HG03571 (cell line): ENCODE results near the gene SORT1.
"Not testable (repeated sequence)": the region's sequence is repeated elsewhere in the genome, so short reads cannot be mapped to it uniquely, and the experiment has no call there.

Experiments
- ATAC-seq: cut with Tn5 transposase; IDR thresholded peaks from one replicate; pipeline ENCODE4 v1.9.1; 2021; ENCODE audit not compliant: unreplicated experiment

SORT1 gene

DNA sequence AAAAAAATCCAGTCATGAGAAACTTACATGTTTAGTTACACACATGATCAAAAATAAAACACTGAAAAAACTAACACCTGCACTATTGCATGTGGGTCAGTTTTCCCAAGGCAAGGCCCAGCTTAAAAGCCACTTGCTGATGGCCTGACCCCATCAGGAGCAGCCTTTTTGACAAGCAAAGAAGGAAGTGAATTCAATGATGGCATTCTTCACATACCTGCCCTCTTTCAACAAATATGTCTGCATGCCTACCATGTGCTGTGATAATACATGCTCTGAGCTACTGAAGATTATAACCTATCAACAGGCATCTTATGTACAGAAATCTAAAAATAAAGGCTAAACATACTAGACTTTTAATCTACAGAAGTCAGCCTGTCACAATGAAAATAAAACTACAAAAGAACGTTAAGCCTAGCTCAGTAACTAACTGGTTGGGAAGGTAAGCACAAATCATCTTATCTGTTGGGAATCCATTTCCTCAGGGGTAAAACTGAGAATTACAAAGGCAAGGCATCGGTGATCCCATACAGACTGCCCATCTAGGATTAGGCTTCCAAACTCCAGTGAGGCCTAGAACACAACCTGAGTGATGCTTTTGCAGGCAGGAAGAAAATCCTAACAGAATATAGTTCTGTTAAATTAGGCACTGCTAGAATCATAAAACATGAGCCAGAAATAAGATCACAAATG is 14.5 kb downstream of the SORT1 start:
- no peak for ATAC-seq

DNA sequence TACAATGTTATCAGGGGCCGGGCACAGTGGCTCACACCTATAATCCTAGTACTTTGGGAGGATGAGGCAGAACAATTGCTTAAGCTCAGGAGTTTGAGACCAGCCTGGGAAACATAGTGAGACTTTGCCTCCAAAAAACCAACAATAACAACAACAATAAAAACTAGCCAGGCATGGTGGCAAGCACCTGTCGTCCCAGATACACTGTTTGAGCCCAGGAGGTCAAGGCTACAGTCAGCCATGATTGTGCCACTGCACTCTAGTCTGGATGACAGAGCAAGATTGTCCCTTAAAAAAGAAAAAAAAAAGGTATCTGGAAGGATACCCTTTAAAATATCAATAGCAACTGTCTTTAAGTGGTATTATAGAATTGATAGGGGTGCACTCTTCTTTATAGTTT is 16.1 kb downstream of the SORT1 start:
- ATAC-seq, result no peak

DNA sequence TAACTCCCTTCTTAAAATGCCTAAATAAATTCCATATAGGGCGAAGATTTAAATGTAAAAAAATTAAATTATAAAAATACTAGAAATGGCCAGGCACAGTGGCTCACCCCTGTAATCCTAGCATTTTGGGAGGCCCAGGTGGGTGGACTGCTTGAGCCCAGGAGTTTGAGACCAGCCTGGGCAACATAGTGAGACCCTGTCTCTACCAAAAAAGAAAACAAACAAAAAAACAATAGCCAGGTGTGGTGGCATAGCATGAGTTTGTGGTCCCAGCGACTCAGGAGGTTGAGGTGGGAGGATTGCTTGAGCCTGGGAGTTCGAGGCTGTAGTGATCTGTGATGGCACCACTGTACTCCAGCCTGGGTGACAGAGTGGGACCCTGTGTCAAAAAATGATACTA is 17.8 kb downstream of the SORT1 start:
- ATAC-seq, result no peak

DNA sequence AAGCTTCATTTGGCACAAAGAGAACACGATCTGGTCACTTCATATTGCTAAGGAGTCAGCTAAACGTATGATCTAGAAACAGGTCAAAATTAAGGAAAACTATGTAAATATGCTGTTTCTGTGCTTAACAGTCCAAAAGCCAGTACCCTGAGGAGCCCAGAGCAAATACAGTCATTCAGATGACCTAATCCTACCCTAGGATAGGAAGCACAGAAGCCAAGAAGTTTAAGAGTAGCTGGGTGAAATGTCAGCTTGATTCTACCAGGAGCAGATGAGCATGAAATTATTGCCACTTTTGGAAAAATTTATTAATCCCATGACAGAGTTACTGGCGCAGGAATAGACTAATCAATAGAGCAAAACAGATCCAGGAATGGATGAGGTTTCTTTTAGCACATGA is 18.3 kb downstream of the SORT1 start:
- ATAC-seq, result no peak

DNA sequence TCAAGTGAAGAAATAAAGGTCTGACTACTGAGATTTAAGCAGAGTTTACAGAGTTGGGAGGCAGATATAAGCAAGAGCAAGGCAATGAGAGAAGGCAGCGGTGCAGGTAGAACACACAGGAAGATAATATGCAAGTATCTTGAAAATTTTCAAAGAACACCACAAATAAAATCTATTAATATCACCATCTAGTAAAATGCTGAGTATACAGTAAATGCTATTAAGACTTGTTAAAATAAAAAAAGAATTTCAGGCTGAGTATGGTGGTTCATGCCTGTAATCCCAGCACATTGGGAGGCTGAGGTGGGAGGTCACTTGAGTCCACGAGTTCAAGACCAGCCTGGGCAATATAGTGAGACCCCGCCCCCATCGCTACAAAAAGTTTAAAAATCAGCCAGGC is 20.0 kb downstream of the SORT1 start:
- no peak for ATAC-seq

DNA sequence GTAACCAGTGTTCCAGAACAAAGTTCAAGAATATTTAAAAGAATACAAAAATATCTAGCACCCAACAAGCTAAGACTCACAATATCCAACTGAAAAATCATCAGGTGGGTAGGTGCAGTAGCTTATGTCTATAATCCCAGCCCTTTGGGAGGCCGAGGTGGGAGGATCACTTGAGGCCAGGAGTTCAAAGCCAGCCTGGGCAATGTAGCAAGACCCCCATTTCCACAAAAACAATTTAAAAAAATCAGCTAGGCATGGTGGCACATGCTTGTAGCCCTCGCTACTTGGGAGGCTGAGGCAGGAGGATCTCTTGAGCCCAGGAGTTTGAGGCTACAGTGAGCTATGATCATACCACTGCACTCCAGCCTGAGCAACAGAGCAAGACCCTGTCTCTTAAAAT is 24.0 kb downstream of the SORT1 start:
- not testable (repeated sequence) for ATAC-seq

DNA sequence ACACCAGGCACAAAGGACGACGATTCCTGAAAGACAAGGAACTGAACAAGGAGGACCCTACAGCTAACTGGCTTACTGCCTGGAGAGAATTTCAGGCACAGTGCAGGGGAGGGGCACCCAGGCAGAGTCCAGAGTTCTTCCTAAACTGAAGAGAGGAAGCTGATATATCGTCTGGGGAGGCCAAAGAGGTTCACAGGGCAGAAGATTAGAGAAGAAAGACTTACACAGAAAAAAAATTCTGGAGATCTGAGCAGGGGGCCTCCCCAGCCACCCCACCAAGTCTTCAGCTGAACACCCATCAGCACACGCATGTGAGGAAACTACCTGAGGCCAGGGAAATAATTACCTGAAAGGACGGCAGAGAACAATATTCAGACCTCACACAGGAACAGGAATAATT is 24.6 kb downstream of the SORT1 start:
- ATAC-seq, result no peak

DNA sequence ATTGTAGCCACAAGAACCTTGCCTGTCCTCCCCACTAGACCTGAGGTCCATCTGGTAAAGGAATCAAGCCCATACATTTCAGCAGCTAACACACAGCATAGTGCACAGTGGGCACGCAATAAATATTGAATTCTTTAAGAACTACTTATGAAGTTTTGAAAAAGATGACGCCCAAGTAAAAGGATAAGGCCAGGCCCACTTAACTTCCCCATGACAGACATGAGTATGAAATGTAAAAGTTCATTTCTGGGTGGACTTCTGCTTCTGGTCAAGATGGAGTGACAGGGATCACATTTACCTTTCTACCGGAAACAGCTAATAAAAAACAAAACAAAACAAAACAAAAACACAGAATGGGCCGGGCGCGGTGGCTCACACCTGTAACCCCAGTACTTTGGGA is 25.4 kb downstream of the SORT1 start:
- ATAC-seq, result no peak

DNA sequence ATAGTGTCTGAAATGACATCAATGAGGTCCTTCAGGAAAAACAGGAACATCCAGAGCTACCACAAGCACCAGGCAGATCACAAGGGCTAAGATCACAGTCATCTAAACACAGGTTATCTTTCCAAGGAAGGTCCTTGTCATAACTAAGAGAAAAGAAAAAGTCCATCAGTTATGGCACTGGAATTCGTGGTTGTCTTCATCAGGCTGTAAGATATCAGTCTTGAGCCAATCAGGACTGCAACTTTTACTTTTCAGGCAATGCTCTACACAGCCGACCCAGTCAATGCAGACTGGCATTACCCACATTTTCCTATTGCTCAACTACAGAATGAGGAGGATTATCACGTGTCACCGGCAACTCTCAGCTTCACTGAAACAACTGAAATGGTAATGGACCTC is 26.4 kb downstream of the SORT1 start:
- no peak for ATAC-seq

DNA sequence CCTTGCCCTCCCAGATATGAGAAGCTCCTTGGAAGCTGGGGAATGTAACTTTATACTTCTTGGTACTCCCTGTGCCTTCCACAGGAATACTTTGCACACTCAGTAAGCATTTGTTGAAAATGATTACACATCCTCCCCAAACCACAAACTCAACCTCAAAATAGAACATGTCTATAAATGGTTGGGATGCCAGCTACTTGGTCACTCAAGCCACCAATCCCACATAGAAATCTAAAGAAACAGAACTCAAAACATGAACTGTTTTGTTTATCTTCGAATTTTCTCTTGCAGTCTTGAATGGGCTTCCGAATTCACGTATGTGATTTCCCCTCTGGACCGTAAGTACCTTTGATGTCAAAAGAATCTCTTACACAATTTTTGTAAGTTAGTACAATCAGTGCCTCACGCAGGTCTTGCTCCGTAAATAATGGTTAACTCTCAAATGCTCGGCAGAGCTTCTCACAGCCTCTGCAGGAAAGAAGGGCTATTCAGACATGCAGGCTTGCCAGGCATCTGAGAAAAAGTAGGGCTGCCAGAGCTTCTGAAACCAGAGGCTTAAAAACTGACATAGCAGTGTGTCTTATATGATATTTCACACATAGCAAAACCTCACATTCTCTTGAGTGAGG is 26.9 kb downstream of the SORT1 start:
- ATAC-seq, result no peak

DNA sequence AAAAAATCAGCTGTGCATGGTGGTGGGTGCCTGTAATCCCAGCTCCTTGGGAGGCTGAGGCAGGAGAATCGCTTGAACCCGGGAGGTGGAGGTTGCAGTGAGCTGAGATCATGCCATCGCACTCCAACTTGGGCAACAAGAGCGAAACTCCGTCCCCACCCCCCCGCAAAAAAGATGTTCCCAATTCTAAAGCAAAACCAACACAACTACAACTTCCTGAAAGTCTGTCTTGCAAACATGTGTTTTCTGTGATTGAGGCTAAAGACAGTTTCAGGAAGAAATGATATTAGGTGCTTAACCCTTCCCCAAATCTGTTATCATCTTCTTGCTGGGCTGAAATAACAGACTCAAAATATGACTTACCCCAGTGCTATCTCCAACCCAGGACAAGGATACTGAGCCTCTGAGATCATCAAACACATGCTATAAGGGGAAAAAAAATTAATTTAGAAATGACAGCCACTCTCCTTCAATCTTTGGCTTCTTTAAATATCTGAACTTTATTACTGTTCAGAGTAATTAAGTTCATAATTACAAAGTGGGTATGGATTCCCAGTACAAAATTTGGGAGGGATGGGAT is 28.5 kb downstream of the SORT1 start:
- no peak for ATAC-seq

DNA sequence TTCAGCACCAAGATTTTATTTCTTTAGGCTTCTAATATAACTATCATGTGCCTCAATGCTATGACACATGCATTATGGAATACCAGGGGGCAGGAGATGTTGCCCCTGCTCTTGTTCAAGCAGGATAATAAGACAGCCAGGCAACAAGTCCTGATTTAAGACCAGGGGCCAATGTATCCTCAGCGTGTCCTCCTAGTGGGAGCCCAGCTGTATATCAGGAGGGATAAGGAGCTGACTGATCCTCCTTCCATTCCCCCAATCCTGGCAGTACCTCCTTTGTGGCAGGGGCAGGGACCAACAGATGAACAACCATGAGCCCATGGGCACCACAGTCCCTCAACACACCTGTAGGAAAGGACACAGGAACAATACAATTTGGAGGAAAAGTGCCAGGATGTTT is 29.3 kb downstream of the SORT1 start:
- ATAC-seq, result no peak

DNA sequence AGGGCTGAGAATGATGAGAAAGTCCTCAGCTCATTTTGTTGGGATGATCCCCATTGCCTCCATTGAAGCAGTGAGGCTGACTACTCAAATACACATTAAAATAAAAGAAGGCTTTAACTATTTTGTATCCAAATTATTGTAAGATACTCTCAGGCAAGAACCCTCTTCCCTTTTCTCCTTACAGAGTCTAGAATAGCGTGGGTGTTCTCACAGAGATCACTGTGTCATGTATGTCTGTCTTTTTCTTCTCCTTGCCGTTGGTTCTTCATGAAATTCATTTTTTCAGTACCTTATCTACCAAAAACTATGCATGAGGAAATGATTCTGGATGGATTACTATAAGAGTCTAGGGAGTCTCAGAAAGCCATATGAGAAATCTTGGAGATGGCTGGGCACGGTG is 30.1 kb downstream of the SORT1 start:
- no peak for ATAC-seq

DNA sequence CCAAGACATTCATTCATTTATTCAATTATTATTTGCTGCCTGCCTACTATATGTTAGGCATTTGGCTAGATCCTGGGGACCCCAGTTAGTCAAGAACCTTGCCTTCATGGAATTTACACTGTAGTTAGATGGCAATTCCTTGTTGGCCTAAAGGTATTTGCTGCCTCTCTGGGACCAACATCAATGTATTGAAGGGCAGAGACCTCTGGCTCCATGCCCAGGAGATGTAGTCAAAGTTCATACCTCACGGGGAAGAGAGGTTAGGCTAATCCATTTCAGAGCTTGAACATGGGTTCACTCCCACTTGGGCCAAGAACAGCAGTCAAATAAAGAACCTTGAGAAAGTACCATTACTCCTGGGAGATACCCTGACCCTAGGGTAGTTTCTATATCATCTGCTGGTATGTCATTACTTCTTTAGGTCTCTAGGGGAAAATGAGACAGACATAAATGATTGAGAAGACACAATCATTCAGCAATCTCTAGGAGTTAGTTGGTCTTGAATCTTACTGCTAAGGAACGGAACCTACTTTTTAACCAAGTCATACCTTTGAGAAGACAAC is 32.0 kb downstream of the SORT1 start:
- no peak for ATAC-seq

DNA sequence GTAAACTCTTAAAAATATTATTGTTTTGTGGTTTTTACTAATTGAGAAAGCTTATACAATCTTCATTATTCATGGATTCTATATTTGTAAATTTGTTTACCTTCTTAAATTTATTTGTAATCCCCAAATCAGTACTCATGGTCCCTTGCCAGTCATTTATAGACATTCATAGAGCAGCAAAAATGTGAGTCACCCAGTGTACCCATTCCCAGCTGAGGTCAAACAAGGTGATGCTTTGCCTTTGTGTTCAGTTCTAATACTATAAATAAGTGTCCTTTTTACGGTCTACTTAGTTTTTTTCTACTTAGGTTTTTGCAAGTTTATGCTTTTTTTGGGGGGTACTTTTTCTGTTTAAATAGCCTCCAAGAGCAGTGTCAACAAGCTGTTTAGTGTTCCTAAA is 36.1 kb downstream of the SORT1 start:
- ATAC-seq, result no peak

DNA sequence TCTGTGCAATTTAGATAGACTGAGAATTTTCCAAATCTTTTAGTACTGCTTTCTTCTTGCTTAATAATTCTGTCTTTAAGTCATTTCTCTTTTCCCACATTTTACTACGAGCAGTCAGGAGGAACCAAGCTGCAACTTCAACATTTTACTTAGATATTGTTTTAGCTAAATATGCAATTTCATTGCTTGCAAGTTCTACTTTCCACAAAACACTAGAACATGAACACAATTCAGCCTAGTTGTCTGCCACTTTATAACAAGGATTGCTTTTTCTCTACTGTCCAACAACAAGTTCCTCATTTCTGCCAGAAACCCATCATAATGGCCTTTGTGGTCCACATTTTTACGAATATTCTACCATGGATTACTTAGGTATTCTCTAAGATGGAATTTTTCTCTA is 36.6 kb downstream of the SORT1 start:
- ATAC-seq, result no peak

DNA sequence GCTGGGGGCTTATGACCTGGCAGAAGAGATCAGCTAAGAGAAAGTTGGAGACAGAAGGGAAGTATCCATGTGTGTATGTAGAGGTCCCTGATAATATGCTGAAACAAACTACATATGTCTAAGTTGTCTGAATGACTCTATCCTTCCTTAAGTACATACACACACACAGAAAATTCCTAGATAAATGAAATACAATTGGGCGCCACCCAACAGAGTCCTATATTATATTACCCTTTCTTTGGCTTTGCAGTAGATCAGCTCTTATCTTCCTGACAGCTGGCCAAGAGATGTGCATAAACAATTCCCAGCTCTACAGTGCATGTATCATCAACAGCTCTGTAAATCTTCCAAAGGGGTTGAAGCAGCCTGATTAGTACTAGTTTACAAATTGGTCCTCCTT is 40.1 kb downstream of the SORT1 start:
- ATAC-seq, result no peak

DNA sequence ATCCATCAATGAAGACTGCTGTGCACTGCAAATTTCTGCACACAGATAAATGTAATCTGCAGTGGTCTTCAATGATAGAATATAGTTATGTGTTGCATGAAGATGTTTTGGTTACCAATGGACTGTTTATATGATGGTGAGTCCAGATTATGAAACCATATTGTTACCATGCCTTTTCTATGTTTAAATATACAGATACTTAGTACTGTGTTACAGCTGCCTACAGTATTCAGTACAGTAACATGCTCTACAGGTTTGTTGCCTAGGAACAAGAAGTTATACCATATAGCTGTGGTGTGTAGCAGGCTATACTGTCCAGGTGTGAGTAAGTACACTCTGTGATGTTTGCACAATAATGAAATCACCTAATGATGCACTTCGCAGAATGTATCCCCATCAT is 40.8 kb downstream of the SORT1 start:
- no peak for ATAC-seq

DNA sequence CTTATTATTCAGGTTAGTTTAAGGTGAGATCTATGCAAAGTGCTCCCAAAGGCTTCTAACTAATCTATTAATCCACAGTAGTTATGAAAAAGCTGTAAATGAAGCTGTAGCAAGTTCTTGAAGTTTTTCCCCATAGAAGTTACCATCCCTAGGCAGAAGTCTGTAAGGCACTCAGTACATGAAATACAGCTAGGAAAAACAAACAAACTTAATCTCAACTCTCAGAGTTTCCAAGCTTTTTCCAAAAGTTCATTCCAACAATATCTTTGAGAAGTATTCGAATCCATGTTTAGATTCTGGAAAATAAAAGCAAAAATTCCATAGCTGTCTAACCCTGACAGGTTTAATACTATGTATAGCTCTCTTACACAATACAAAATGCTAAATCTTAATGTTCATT is 41.2 kb downstream of the SORT1 start:
- no peak for ATAC-seq

DNA sequence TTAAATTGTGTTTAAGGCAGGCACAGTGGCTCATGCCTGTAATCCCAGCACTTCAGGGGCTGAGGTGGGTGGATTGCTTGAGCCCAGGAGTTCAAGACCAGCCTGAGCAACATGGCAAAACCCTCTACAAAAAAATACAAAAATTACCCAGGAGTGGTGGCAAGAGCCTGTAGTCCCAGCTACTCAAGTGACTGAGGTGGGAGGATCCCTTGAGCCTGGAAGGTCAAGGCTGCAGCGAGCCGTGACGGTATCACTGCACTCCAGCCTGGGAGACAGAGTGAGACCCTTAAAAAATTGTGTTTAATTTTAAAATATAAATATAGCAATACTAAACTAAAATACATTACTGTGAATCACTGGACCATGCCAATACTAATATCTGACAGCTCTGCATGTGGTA is 42.8 kb downstream of the SORT1 start:
- ATAC-seq, result no peak

DNA sequence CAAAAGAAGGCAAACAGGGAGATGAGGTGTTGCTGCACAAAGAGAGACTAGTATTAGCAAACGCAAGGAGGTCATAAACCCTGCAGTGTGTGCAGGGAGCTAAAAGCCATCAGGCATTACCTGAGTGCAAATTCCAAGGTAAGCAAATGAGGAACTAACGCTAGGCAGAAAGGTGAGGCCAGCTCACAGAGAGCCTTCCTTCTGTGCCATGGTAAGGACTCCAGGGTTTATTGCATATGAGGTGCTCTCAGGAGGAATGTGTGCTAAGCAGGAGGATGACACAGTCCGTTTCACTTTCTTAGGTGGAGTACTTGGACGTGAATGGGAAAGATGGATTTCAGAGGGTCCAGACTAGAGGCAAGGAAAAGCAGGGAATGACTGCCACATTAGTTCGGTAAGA is 46.3 kb downstream of the SORT1 start:
- ATAC-seq, result no peak

DNA sequence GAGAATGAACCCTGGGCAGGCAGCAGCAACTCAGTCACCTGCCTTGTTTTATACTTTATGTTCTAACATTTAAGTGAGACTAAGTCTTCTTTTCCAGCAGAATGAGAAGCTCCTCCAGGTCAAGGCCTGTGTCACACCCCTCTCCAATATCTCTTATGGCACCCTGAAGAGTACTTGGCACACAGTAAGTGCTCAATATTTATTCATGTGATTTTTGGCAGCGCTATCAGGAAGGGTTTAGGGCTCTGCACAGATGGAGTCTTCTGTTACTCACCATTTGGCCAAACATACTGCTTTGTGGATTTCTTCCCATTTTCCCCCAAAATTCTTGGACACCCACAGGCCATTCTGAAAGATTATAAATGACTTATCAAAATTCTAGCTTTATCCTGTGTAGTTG is 47.1 kb downstream of the SORT1 start:
- ATAC-seq, result no peak
